Muscle layer of duodenum (tissue), 2 donors: Measurements from ENCODE around the gene MIS12.

ENCODE experiments used
- H3K27ac ChIP-seq: one replicate; pipeline ENCODE4 v1.7.0; 2013; ENCODE audit warnings: mild to moderate bottlenecking, low read length
- H3K27me3 ChIP-seq: one replicate; pipeline ENCODE4 v1.7.0; 2013; ENCODE audit warnings: low read depth, mild to moderate bottlenecking, control low read depth, low read length
- H3K36me3 ChIP-seq, 2 donors: one replicate each; pipeline ENCODE4 v1.7.0; 2013; ENCODE audit warnings: low read length in 2 of 2, control low read depth in 1 of 2, mild to moderate bottlenecking in 1 of 2; ENCODE audit not compliant: insufficient read depth in 2 of 2, control insufficient read depth in 1 of 2
- H3K4me1 ChIP-seq, 2 donors: one replicate each; pipeline ENCODE4 v1.7.0; 2013; ENCODE audit warnings: low read length in 2 of 2, mild to moderate bottlenecking in 2 of 2, control low read depth in 1 of 2, moderate library complexity in 1 of 2; ENCODE audit not compliant: insufficient read depth in 2 of 2, control insufficient read depth in 1 of 2
- H3K4me3 ChIP-seq, 2 donors: one replicate each; pipeline ENCODE4 v1.7.0; 2013; ENCODE audit warnings: low read length in 2 of 2, low read depth in 1 of 2, mild to moderate bottlenecking in 1 of 2
- H3K9me3 ChIP-seq, 2 donors: one replicate each; pipeline ENCODE4 v1.7.0; 2013; ENCODE audit warnings: low read length in 2 of 2, control low read depth in 1 of 2, mild to moderate bottlenecking in 1 of 2; ENCODE audit not compliant: control insufficient read depth in 1 of 2
- donor health status: healthy.

Gene MIS12

DNA sequence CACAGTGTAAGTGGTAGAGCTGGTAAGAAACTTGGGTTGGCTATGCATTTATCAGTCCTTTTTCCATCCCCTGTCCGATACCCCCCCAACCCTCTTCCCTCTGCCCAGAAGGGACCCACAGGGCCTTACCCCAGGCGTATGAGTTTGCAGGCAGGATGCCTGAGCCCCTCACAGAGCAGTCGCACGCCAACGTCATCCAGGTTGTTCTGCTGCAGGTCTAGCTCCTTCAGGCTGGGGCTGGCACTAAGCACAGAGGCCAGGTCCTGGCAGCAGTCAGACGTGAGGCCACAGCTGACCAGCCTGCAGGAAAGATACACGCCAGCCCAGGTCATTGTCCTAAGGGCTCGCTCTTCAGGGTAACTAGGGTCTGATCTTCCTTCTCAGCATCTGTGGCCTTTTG lies 52.9 kb downstream of the MIS12 start:
- H3K27me3 ChIP-seq, result no peaks in the 10 kb centered on the region
- H3K4me1 ChIP-seq, result no peaks in the 10 kb centered on the region
- peaks cover 3 to 16% of the 10 kb centered on the region in 2 donors for H3K36me3 ChIP-seq
- H3K9me3 ChIP-seq, result no peaks in the 10 kb centered on the region
- no peak overlapping the region for H3K27ac ChIP-seq
- no peak overlapping the region for H3K4me3 ChIP-seq

DNA sequence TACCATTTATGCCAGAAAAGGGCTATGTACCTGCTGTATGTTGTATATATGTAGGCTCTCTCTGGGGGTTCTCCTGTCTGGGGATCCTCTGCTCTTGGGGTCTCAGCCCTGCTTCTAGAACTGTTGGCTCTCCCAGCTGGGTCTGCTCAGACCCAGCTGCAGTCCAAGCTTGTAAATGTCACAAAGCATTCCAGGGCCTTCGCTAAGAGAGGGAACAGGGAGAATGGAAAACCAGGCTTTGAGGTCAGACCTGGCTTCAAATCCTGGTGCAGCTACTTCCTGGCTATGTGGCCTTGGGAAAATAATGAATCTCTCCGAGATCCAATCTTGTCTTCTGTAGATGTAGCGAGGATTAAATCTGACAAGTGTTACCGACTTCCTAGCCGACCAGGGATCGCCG lies 54.0 kb downstream of the MIS12 start:
- H3K36me3 ChIP-seq, result peaks cover 3 to 14% of the 10 kb centered on the region in 2 donors
- no peak overlapping the region for H3K4me3 ChIP-seq
- no peak overlapping the region for H3K27ac ChIP-seq
- no peaks in the 10 kb centered on the region for H3K27me3 ChIP-seq
- H3K4me1 ChIP-seq, result no peaks in the 10 kb centered on the region
- H3K9me3 ChIP-seq, result no peaks in the 10 kb centered on the region
